AG04450 (cell line): ENCODE results near the gene SIAE. TPM values are rescaled to one million over a fixed set of nuclear protein-coding genes. Genes with fewer than 3 reads are reported as not detected.

Experiments
- CTCF ChIA-PET: fragments of 300-600, 350-600 bp; formaldehyde crosslinking; extraction: SDS; loops from one replicate; lab custom pipeline; 2022; ENCODE audit warnings: antibody characterized with exemption, inconsistent platforms; lab: Charles Lee
- POLR2A ChIA-PET: fragments of 350-600 bp; formaldehyde crosslinking; extraction: SDS; loops from one replicate; lab custom pipeline; 2021; ENCODE audit warnings: antibody characterized with exemption, inconsistent platforms; lab: Yijun Ruan, JAX
- DNase-seq: peaks from one replicate; pipeline ENCODE4 v3.0.0-alpha.2; 2011; ENCODE audit warnings: low read depth, low spot score
- H3K27ac ChIP-seq: one replicate; pipeline ENCODE4 v1.5.1; 2012; ENCODE audit warnings: low read depth, low read length, control low read depth
- H3K27me3 ChIP-seq: one replicate; pipeline ENCODE4 v1.6.0; 2012; ENCODE audit warnings: low read length; ENCODE audit not compliant: control insufficient read depth, insufficient read depth
- H3K4me3 ChIP-seq: 2 replicates; pipeline ENCODE4 v1.5.1; 2011; ENCODE audit warnings: mild to moderate bottlenecking, low read depth, low read length, control low read depth
- H3K9me3 ChIP-seq: 2 replicates; pipeline ENCODE4 v1.5.1; 2012; ENCODE audit warnings: low read length; ENCODE audit not compliant: control insufficient read depth, insufficient read depth
- CTCF ChIP-seq: IDR thresholded peaks from 2 replicates; pipeline ENCODE4 v1.5.1; 2011; ENCODE audit warnings: low read depth, low read length, control low read depth, inconsistent platforms
- polyA plus RNA-seq: library from polyadenylated mRNA; depleted of rRNA; stranded (reverse); fragments of >200 nt; gene quantifications from 2 replicates; pipeline ENCODE4 v1.2.3, GENCODE V29; 2011

SIAE gene
- polyA plus RNA-seq, 1 experiment: 37.9 TPM

GRCh38 chr11:124678416-124678815 lies 4.9 kb upstream of the SIAE start:
- CTCF ChIA-PET: interaction anchor here (0.5 to 2.4 kb wide), 3 partner anchors 9 to 87 kb away, joined by 3 to 13 read pairs (median 10); no protein-coding TSS in a partner anchor
- no peaks in the 10 kb centered on the region for H3K9me3 ChIP-seq
- POLR2A ChIA-PET: no interaction called here
- TF ChIP-seq CTCF: no peak
- DNase-seq: no peak
- no peak overlapping the region for H3K4me3 ChIP-seq
- H3K27ac ChIP-seq: no peak overlapping the region
- no peaks in the 10 kb centered on the region for H3K27me3 ChIP-seq

DNA sequence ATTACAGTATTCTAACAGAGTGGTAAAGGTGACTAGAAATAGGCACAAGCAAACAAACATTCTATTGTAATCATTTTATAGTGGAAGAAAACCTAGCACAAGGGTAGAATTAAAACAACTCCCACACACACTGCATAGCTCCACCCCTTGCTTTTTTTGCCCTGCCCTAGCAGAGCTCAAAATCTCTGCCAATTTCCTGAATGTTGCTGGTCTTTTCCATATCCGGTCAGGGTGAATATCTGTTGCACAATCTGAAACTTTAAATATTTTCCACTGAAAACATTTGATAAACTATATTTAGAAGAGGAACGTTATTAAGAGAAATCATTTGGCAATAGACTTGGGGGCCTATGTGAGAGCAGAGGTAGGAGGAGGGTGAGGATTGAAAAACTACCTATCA lies 2.8 kb upstream of the SIAE start:
- DNase-seq: no peak
- ChIA-PET CTCF (interaction anchor here (1.0 to 8.7 kb wide), 5 partner anchors 33 to 200 kb away, joined by 4 to 164 read pairs (median 4); no protein-coding TSS in a partner anchor), POLR2A (interaction anchor here (0.6 kb wide), 1 partner anchor 79 kb away, joined by 3 read pairs; no protein-coding TSS in a partner anchor)
- Histone ChIP-seq H3K27me3 (no peaks in the 10 kb centered on the region), H3K27ac (no peak overlapping the region), H3K9me3 (no peaks in the 10 kb centered on the region), H3K4me3 (no peak overlapping the region)
- TF ChIP-seq CTCF: no peak

GRCh38 chr11:124674571-124674970 lies 1.0 kb upstream of the SIAE start:
- Histone ChIP-seq H3K27ac (no peak overlapping the region), H3K4me3 (peak overlapping the region; percentile 74; the same call in 1 of the 2 replicates), H3K9me3 (no peaks in the 10 kb centered on the region), H3K27me3 (no peaks in the 10 kb centered on the region)
- POLR2A ChIA-PET: no interaction called here
- TF ChIP-seq CTCF: no peak
- CTCF ChIA-PET: interaction anchor here (0.9 to 8.7 kb wide), 3 partner anchors 30 to 163 kb away, joined by 3 to 164 read pairs (median 4); no protein-coding TSS in a partner anchor
- DNase-seq: no peak

DNA sequence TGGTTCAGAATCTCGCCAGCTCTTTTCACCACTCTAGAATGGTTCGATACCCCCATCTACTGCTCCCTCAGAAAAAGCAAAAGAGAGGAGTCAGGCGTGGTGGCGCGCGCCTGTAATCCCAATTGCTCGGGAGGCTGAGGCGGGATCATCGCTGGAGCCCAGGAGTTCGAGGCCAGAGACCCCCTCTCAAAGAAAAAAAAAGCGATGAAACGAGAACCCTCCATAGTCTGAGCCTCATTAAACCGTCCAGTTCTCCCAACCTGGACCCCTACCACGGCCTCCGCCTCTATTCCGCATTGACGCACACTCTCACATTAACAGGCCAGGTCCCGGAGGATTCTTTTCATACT lies 604 bp upstream of the SIAE start:
- Histone ChIP-seq H3K27me3 (no peaks in the 10 kb centered on the region), H3K27ac (peak overlapping the region; percentile 69), H3K9me3 (no peaks in the 10 kb centered on the region), H3K4me3 (peak overlapping the region; percentile 74)
- ChIA-PET CTCF (interaction anchor here (0.6 to 8.7 kb wide), 6 partner anchors 29 to 402 kb away, joined by 3 to 164 read pairs (median 4); partner anchors contain the start of gene ROBO3), POLR2A (interaction anchor here (0.7 to 1.4 kb wide), 5 partner anchors 65 to 126 kb away, joined by 3 to 5 read pairs (median 3); partner anchors contain the start of gene NRGN)
- DNase-seq: no peak
- no peak for TF ChIP-seq CTCF

GRCh38 chr11:124672536-124673215 lies 863 bp downstream of the SIAE start:
- Histone ChIP-seq H3K9me3 (no peaks in the 10 kb centered on the region), H3K27me3 (no peaks in the 10 kb centered on the region), H3K4me3 (peak overlapping the region; percentile 74), H3K27ac (no peak overlapping the region)
- ChIA-PET POLR2A (interaction anchor here (1.1 to 1.4 kb wide), 2 partner anchors 68 to 126 kb away, joined by 3 to 4 read pairs; no protein-coding TSS in a partner anchor), CTCF (interaction anchor here (0.7 to 8.7 kb wide), 6 partner anchors 28 to 194 kb away, joined by 3 to 164 read pairs (median 4); partner anchors contain the start of gene ROBO3)
- TF ChIP-seq CTCF: no peak
- DNase-seq: no peak
